ENCODE data around the gene RYR2.
"Not testable (repeated sequence)": the region's sequence is repeated elsewhere in the genome, so short reads cannot be mapped to it uniquely, and the experiment has no call there.

Gene RYR2

DNA sequence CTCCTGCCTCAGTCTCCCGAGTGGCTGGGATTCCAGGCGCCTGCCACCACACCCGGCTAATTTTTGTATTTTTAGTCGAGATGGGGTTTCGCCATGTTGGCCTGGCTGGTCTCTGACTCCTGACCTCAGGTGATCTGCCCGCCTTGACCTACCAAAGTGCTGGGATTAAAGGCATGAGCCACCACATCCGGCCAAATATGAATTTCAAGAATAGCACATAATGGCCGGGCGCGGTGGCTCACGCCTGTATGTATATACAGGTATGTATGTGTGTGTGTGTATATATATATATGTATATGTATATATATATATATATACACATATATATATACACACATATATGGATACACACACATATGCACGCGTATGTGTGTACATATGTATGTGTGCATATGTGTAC lies 753.6 kb downstream of the RYR2 start:
- no peak for DNase-seq (ENCODE audit: low spot score)

GRCh38 chr1:237799762-237800474 lies 757.9 kb downstream of the RYR2 start:
- DNase-seq (ENCODE audit: low spot score) = peak; percentile 18

DNA sequence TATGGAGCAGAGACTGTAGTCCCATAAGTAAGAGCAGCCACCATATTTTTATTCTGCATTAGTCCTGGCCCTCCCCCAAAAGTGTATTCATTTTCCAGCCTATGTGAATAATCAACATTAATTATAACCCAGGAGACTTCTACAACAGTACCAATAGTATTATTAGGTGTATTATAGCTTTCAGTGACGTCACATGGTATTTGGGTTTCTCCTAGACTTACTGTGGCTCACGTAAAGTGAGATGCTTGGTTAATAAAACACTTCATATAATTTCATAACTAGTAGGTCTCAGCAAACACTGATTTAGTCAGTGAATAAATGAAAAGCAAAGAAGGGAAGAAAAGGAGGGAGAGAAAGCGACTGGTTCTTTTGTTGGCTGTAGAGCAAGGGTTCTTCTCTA lies 762.5 kb downstream of the RYR2 start:
- no peak for DNase-seq (ENCODE audit: low spot score)

DNA sequence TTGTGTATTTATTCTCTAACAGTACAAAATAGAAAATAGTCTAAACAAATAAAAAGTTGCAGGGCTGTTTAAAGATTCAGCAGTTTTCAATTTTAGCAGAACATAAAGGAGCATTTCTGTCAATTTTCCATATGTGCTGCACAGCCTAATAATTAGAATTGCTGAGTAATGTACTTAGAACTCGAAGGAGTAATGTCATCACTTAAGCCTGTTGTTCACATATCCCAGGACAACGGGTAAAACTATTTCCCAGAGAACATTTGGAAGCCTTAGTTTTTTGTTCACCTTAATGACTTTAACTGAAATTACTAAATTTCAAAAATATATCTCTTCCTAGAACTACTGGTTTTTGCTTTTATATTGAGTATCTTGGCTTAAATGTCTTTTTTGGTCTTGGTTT lies 767.1 kb downstream of the RYR2 start:
- no peak for DNase-seq (ENCODE audit: low spot score)

DNA sequence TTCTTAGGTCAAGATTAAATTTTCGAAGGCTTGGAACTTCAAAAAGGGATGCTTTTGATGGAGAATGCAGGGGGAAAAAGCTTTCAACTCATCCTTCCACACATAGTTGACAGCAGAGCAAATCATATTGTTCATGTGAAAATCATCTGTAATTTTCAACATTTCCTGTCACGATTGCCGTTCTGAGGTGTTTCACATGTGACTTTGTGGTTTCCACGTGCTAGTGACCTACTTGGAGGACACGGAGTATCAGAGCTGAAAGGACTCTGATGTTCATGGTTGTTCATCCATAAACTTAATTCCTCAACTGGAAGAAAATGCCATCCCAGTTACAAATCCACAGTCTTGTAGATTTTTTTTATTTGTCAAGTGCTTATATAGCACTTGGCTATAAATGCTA lies 769.6 kb downstream of the RYR2 start:
- DNase-seq (ENCODE audit: low spot score) = no peak

DNA sequence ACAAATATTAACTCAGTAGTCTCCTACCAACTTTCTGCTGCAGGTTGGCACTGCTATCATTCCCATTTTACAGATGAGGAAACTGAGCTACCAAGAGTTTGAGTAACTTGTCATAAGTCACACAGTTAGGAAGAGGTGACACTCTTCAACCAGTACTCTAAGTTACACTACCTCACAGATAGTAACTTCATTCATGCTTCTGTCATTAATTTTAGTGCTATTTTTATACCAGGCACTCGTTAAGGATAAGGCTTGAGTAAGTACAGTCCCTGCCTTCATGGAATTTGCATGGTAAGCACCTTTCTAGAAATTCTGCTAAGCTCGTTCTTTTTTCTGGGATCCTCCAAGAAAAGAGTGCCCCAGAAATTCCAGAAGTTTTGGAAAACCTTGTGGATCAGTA lies 770.1 kb downstream of the RYR2 start:
- no peak for DNase-seq (ENCODE audit: low spot score)

GRCh38 chr1:237814319-237814924 lies 772.4 kb downstream of the RYR2 start:
- no peak for DNase-seq (ENCODE audit: low spot score)

DNA sequence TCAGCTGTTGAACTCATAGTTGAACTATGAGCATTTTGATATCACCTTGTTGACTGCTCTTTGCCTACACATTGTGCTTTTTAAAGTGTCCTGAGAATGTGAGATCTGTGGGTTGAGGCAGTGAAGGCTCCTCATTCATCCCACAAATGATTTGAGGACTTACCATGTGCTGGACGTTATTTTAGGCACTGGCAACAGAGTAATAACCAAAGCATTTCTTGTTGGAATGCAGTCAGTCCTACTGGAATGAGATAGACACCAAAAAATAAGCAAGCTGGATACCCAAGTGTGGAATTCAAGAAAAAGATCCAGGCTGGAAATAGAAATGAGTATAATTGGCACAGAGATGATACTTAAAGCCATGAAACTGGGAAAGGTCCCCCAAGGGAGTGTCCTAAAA lies 775.3 kb downstream of the RYR2 start:
- no peak for DNase-seq (ENCODE audit: low spot score)

GRCh38 chr1:237820634-237821033 lies 778.6 kb downstream of the RYR2 start:
- not testable (repeated sequence) for DNase-seq (ENCODE audit: low spot score)

- no peak for DNase-seq (ENCODE audit: low spot score)
Observed at GRCh38 chr1:237832858-237833257, 790.9 kb downstream of the RYR2 start.

DNA sequence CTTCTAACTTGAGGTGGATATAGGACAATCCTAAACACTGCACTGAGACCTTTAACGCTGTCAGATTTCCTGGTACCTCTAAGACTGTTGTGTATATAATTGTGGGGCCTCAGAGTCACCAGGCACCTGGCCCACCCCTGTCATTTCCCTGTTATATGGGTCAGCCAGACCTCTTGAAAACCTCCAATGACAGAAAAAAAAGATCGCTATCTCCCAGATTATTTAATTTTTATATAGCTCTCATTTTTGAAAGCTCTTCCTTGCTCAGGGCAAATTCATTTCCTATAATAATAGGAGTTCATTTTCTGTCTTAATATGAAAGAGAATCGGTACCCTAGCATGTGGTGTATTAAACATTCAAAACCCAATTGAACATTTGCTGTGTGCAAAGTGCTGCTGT lies 792.1 kb downstream of the RYR2 start:
- DNase-seq (ENCODE audit: low spot score) = no peak

DNA sequence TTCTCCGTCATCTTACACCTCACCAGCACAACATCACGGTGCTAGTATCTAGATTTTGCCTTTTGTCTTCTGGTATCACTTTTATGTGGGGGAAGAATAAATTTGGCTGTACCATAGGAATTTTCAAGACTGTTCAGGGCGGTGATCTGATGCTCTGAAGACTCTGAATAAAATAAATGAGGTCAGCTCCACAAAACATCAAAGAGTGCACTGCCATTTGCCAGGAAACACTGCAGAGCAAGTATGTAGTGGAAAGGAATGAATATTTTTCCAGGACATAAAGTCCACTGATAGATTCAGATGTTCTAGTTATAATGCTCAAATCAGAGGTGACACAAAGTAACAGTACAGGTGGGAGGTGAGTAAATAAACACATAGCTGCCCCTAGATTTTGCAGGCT lies 792.5 kb downstream of the RYR2 start:
- DNase-seq (ENCODE audit: low spot score) = no peak

GRCh38 chr1:237838320-237838719 lies 796.3 kb downstream of the RYR2 start:
- no peak for DNase-seq (ENCODE audit: low spot score)

DNA sequence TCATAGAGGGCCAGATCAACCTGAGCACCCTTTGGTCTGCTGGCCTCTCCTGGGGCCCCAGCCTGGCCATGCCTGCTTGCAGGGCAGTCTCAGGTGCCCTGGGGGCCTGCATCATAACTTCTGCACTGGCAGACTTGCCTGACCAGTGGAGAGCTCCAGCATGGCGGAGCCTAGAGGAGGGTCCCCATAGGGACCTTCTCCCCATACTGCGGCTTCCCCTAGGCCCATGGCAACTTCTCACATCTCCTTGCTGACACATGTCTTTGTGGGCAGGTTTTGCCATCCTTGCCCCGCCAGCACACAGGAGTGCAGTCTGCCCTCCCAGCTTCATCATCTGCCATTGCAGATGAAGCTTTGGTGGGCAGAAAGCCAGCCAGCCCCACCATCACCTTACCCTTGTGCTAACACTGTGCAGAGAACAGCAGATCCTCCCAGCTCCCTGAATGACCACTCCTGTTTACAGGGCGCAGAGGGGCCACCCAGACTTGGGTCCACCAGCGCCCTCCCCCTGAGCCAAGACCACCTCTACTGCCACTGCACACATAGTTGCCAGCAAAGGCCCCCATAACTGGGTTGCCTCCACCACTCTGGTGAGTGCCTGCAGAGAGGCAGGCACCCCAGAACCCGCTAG lies 797.0 kb downstream of the RYR2 start:
- DNase-seq (ENCODE audit: low spot score) = no peak

DNA sequence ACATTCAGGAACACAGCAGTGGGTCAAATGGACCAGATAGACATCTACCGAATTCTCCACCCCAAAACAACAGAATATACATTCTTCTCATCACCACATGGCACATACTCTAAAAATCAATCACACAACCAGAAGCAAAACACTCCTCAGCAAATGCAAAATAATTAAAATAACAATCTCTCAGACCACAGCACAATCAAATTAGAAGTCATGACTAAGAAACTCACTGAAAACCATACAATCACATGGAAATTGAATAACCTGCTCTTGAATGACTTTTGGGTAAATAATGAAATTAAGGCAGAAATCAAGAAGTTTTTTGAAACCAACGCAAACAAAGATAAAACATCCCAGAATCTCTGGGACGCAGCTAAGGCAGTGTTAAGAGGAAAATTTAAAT lies 799.5 kb downstream of the RYR2 start:
- no peak for DNase-seq (ENCODE audit: low spot score)

GRCh38 chr1:237843516-237843915 lies 801.5 kb downstream of the RYR2 start:
- DNase-seq (ENCODE audit: low spot score) = not testable (repeated sequence)

DNA sequence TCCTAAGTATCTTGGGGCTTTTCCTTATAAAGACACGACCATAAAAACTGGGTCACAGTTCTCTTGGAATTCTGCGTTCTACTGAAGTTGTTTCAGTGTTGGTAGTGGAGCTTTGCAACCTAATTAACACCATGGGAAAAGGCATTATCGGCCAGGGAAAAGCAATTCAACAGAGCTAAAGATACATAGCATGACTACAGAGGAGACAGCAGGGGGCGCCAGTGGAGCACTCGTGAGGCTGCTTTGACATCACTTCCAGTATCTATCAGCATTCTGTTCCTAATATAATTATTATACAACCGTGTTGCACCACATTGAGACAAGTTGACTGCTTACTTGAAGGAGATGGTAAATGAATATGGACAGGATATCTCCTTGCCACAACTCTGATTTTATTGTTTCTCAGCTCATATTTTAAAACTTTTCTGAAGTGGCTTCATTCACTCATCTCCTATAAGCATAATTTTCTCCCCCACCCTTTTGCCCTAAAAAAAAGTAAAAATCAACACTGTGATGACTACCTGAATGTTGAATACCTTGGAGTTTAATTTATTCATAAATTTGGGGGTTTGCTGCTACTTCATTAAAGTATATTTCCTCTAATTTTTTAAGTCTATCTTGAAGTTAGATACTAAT lies 809.3 kb downstream of the RYR2 start:
- DNase-seq (ENCODE audit: low spot score) = peak; percentile 27

DNA sequence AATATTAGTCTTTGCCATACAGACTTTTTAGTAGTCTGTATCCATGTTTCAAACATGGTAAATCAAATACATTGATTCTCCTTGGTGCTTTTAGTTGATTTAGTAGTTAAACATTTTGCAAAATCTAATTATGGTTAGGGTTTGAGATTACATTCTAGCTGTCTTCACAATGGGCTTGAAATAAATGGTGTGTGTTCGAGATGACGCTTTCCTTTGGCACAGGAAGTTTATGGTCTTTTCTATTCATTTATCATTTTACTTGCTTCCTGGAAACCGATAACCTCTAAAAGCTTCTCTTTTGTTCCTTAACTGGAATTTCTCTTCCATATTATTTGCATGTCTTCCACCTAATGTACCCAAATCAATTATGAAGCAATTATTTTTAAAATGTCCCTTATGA lies 810.4 kb downstream of the RYR2 start:
- no peak for DNase-seq (ENCODE audit: low spot score)

- DNase-seq (ENCODE audit: low spot score) = no peak
Observed at GRCh38 chr1:237857455-237857854, 815.5 kb downstream of the RYR2 start.

DNA sequence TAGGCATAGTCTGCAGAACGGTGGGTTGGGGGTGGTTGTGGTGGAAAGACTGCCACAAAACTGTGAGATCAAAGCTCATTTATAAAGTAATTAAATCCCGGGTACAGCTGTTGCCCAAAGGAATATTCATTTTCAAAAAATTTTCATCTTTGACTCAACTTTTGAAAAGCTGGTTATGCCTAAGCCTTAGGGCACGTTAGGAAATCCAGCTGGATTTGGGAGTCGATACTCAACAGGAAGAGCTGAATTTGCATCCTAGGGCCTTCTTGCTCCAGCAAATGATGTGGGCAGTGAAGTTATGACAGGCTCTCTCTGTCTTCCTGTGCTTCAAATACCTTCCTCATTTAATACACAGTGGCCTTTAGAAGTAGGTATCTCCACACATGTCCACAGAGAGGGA lies 817.0 kb downstream of the RYR2 start:
- DNase-seq (ENCODE audit: low spot score) = no peak

- DNase-seq (ENCODE audit: low spot score) = no peak
Observed at GRCh38 chr1:237861944-237862343, 820.0 kb downstream of the RYR2 start.

GRCh38 chr1:237863234-237863633 lies 821.2 kb downstream of the RYR2 start:
- DNase-seq (ENCODE audit: low spot score) = no peak

All from LoVo (cell line).